ENCODE results near the gene TAF3. TPM values are rescaled to one million over a fixed set of nuclear protein-coding genes. Genes with fewer than 3 reads are reported as not detected.

TAF3 gene
- total RNA-seq, 1 experiment from 2014 or later: 5.5 TPM

- in situ Hi-C loops (cut with HindIII; ENCODE audit: low pct_unique_long_range_greater_than_20kb, low sequenced_read_pairs): no loop called here
- peaks cover 18% of the 10 kb centered on the region for H3K36me3 ChIP-seq (ENCODE audit: control insufficient read depth, insufficient read depth, low read length)
- no TSS peak for BruUV-seq (replicated peaks)
- ChIA-PET POLR2A (no interaction called here), CTCF (no interaction called here)
- no peak for TF ChIP-seq TCF7L2 (IDR thresholded peaks at IDR 0.05; ENCODE audit: low read depth, low read length)
- TF ChIP-seq CTCF (IDR thresholded peaks at IDR 0.05): no peak
- no peak for TF ChIP-seq REST (IDR thresholded peaks at IDR 0.05; ENCODE audit: insufficient read depth in 1 of 2, low read depth in 2 of 2, low read length in 1 of 2)
- no peak for TF ChIP-seq POLR2AphosphoS5 (IDR thresholded peaks at IDR 0.05; ENCODE audit: low read depth, low read length)
- no peak for TF ChIP-seq SIN3A (IDR thresholded peaks at IDR 0.05; ENCODE audit: borderline replicate concordance, insufficient read depth, low read depth, low read length)
- no peak overlapping the region; the same call in 1 of the 2 replicates for H3K27ac ChIP-seq (ENCODE audit: low read length)
- DNase-seq (ENCODE audit: low read depth, low spot score) (no peak), ATAC-seq (peak; percentile 77; the same call in 1 of the 2 replicates)
- no peaks in the 10 kb centered on the region for H3K9me3 ChIP-seq (ENCODE audit: control insufficient read depth, insufficient read depth, low read depth, low read length)
- intact Hi-C loops (cut with micrococcal nuclease; ENCODE audit: unreplicated experiment): no loop called here
- H3K4me3 ChIP-seq (ENCODE audit: low read depth in 2 of 2, low read length in 2 of 2): no peak overlapping the region
- no peaks in the 10 kb centered on the region for H3K27me3 ChIP-seq (ENCODE audit: control insufficient read depth, insufficient read depth, low read length)
- peaks cover 3% of the 10 kb centered on the region for H3K4me1 ChIP-seq (ENCODE audit: control insufficient read depth, insufficient read depth, low read length)
Observed at GRCh38 chr10:7797582-7797981, 20.7 kb upstream of the TAF3 start.

GRCh38 chr10:7802606-7803005 lies 15.7 kb upstream of the TAF3 start:
- ChIA-PET CTCF (no interaction called here), POLR2A (no interaction called here)
- H3K4me1 ChIP-seq (ENCODE audit: control insufficient read depth, insufficient read depth, low read length): no peaks in the 10 kb centered on the region
- no peaks in the 10 kb centered on the region for H3K27me3 ChIP-seq (ENCODE audit: control insufficient read depth, insufficient read depth, low read length)
- intact Hi-C loops (cut with micrococcal nuclease; ENCODE audit: unreplicated experiment) (no loop called here), in situ Hi-C loops (cut with HindIII; ENCODE audit: low pct_unique_long_range_greater_than_20kb, low sequenced_read_pairs) (no loop called here)
- DNase-seq (ENCODE audit: low read depth, low spot score) (no peak), ATAC-seq (no peak)
- TF ChIP-seq TCF7L2 (IDR thresholded peaks at IDR 0.05; ENCODE audit: low read depth, low read length) (no peak), CTCF (IDR thresholded peaks at IDR 0.05) (no peak)
- H3K9me3 ChIP-seq (ENCODE audit: control insufficient read depth, insufficient read depth, low read depth, low read length): no peaks in the 10 kb centered on the region
- no peak overlapping the region for H3K27ac ChIP-seq (ENCODE audit: low read length)
- H3K36me3 ChIP-seq (ENCODE audit: control insufficient read depth, insufficient read depth, low read length): peaks cover 33% of the 10 kb centered on the region
- H3K4me3 ChIP-seq (ENCODE audit: low read depth in 2 of 2, low read length in 2 of 2): no peak overlapping the region
- BruUV-seq (replicated peaks): no TSS peak

- intact Hi-C loops (cut with micrococcal nuclease; ENCODE audit: unreplicated experiment) (no loop called here), in situ Hi-C loops (cut with HindIII; ENCODE audit: low pct_unique_long_range_greater_than_20kb, low sequenced_read_pairs) (no loop called here)
- Histone ChIP-seq H3K27me3 (ENCODE audit: control insufficient read depth, insufficient read depth, low read length) (no peaks in the 10 kb centered on the region), H3K9me3 (ENCODE audit: control insufficient read depth, insufficient read depth, low read depth, low read length) (no peaks in the 10 kb centered on the region), H3K4me1 (ENCODE audit: control insufficient read depth, insufficient read depth, low read length) (no peaks in the 10 kb centered on the region), H3K36me3 (ENCODE audit: control insufficient read depth, insufficient read depth, low read length) (peaks cover 33% of the 10 kb centered on the region), H3K4me3 (ENCODE audit: low read depth in 2 of 2, low read length in 2 of 2) (no peak overlapping the region), H3K27ac (ENCODE audit: low read length) (no peak overlapping the region)
- BruUV-seq (replicated peaks): no TSS peak
- TF ChIP-seq REST (IDR thresholded peaks at IDR 0.05; ENCODE audit: insufficient read depth in 1 of 2, low read depth in 2 of 2, low read length in 1 of 2): no peak
- no peak for TF ChIP-seq CTCF (IDR thresholded peaks at IDR 0.05)
- no peak for TF ChIP-seq TCF7L2 (IDR thresholded peaks at IDR 0.05; ENCODE audit: low read depth, low read length)
- no peak for TF ChIP-seq POLR2AphosphoS5 (IDR thresholded peaks at IDR 0.05; ENCODE audit: low read depth, low read length)
- TF ChIP-seq SIN3A (IDR thresholded peaks at IDR 0.05; ENCODE audit: borderline replicate concordance, insufficient read depth, low read depth, low read length): no peak
- ChIA-PET POLR2A (no interaction called here), CTCF (no interaction called here)
- DNase-seq (ENCODE audit: low read depth, low spot score) (no peak), ATAC-seq (no peak)
Observed at GRCh38 chr10:7804216-7804615, 14.1 kb upstream of the TAF3 start.

Measured in Panc1 (cell line).